SU-DHL-6 (cell line): ENCODE results near the gene DPF1.

ENCODE experiments used
- H2AFZ ChIP-seq: fragments of 200-600 bp; sonication (generic); 2 replicates; pipeline ENCODE4 v1.6.1; 2014; ENCODE audit warnings: low read depth, mild to moderate bottlenecking, moderate library complexity, mixed read lengths, antibody characterized with exemption, low read length; ENCODE audit not compliant: severe bottlenecking
- H3F3A ChIP-seq: fragments of 200-600 bp; shearing (Covaris generic); 2 replicates; pipeline ENCODE4 v1.6.0; 2016; ENCODE audit warnings: antibody characterized with exemption, mild to moderate bottlenecking; ENCODE audit not compliant: insufficient read depth
- H3K27ac ChIP-seq: fragments of 200-600 bp; sonication (generic); 2 replicates; pipeline ENCODE4 v1.5.1; 2016; ENCODE audit warnings: low read depth, mild to moderate bottlenecking, low read length, moderate library complexity, mixed read lengths
- H3K27me3 ChIP-seq: fragments of 200-600 bp; sonication (generic), shearing (Covaris generic); 2 replicates; pipeline ENCODE4 v1.6.0; 2014; ENCODE audit warnings: mild to moderate bottlenecking, low read length
- H3K36me3 ChIP-seq: fragments of 200-600 bp; sonication (generic); 2 replicates; pipeline ENCODE4 v1.6.1; 2014; ENCODE audit warnings: mild to moderate bottlenecking, low read length, mixed read lengths
- H3K4me2 ChIP-seq: fragments of 300-600, 200-600 bp; shearing (Covaris generic), sonication (generic); 2 replicates; pipeline ENCODE4 v1.6.0; 2014; ENCODE audit warnings: low read length, low read depth, mild to moderate bottlenecking; ENCODE audit not compliant: poor library complexity, severe bottlenecking
- H3K4me3 ChIP-seq: fragments of 200-600 bp; sonication (generic); 2 replicates; pipeline ENCODE4 v1.5.1; 2014; ENCODE audit warnings: antibody characterized with exemption, low read length, mild to moderate bottlenecking, mixed read lengths; ENCODE audit not compliant: insufficient read depth, poor library complexity, severe bottlenecking
- H3K79me2 ChIP-seq: fragments of 200-600 bp; sonication (generic); 2 replicates; pipeline ENCODE4 v1.6.1; 2014; ENCODE audit warnings: mild to moderate bottlenecking, low read length, moderate library complexity; ENCODE audit not compliant: insufficient read depth
- H3K9ac ChIP-seq: fragments of 200-600 bp; sonication (generic); 2 replicates; pipeline ENCODE4 v1.7.0; 2014; ENCODE audit warnings: mild to moderate bottlenecking, low read length
- H3K9me2 ChIP-seq: fragments of 200-600 bp; sonication (generic); replicated peaks from 2 replicates; pipeline ENCODE4 v1.6.1; 2014; ENCODE audit warnings: low read length; ENCODE audit not compliant: insufficient read depth
- H3K9me3 ChIP-seq: fragments of 200-600 bp; sonication (generic); 2 replicates; pipeline ENCODE4 v1.6.1; 2014; ENCODE audit warnings: low read length, mixed read lengths; ENCODE audit not compliant: insufficient read depth
- H4K20me1 ChIP-seq: fragments of 200-600 bp; sonication (generic); 2 replicates; pipeline ENCODE4 v1.6.1; 2014; ENCODE audit warnings: low read depth, mild to moderate bottlenecking, antibody characterized with exemption, low read length, moderate library complexity, mixed read lengths
- CTCF ChIP-seq: fragments of 200-600 bp; sonication (generic); IDR thresholded peaks from one replicate; pipeline ENCODE4 v1.5.1; 2017; ENCODE audit warnings: antibody characterized with exemption, mild to moderate bottlenecking, low read length, moderate library complexity; ENCODE audit not compliant: insufficient read depth, poor library complexity, severe bottlenecking
- EZH2phosphoT487 ChIP-seq: fragments of 200-600 bp; sonication (generic), shearing (Covaris generic); conservative IDR thresholded peaks from 2 replicates; pipeline ENCODE4 v1.6.1; 2018; ENCODE audit warnings: mild to moderate bottlenecking, antibody characterized with exemption, low read length, moderate library complexity, mixed read lengths

Gene DPF1

GRCh38 chr19:38210458-38210987 is 13.5 kb downstream of the DPF1 start:
- H3K27me3 ChIP-seq: no peaks in the 10 kb centered on the region
- H3K9ac ChIP-seq: no peak overlapping the region
- H3K9me2 ChIP-seq: no peaks in the 10 kb centered on the region
- no peak overlapping the region for H3K4me2 ChIP-seq
- no peak overlapping the region for H2AFZ ChIP-seq
- TF ChIP-seq EZH2phosphoT487: no peak
- TF ChIP-seq CTCF: no peak
- no peaks in the 10 kb centered on the region for H3K9me3 ChIP-seq
- H3K79me2 ChIP-seq: no peaks in the 10 kb centered on the region
- no peaks in the 10 kb centered on the region for H3K36me3 ChIP-seq
- H3K27ac ChIP-seq: no peak overlapping the region
- H3K4me3 ChIP-seq: no peak overlapping the region
- H4K20me1 ChIP-seq: peaks cover 5% of the 10 kb centered on the region; the same call in 1 of the 2 replicates
- 0 out of 2 replicates have a peak, but pooled peaks cover 8% of the 10 kb centered on the region for H3F3A ChIP-seq

- no peak overlapping the region for H3K9ac ChIP-seq
- H3K4me2 ChIP-seq: no peak overlapping the region
- H3K79me2 ChIP-seq: no peaks in the 10 kb centered on the region
- H3K9me3 ChIP-seq: no peaks in the 10 kb centered on the region
- no peak overlapping the region for H3K4me3 ChIP-seq
- TF ChIP-seq CTCF (no peak), EZH2phosphoT487 (no peak)
- H3K27ac ChIP-seq: no peak overlapping the region
- no peaks in the 10 kb centered on the region for H3K27me3 ChIP-seq
- no peaks in the 10 kb centered on the region for H3K9me2 ChIP-seq
- H2AFZ ChIP-seq: no peak overlapping the region
- H3F3A ChIP-seq: 0 out of 2 replicates have a peak, but pooled peaks cover 8% of the 10 kb centered on the region
- peaks cover 5% of the 10 kb centered on the region; the same call in 1 of the 2 replicates for H4K20me1 ChIP-seq
- H3K36me3 ChIP-seq: no peaks in the 10 kb centered on the region
Observed at GRCh38 chr19:38209671-38210457, 14.2 kb downstream of the DPF1 start.

GRCh38 chr19:38209152-38209551 is 14.9 kb downstream of the DPF1 start:
- Histone ChIP-seq H3K4me3 (no peak overlapping the region), H3K36me3 (no peaks in the 10 kb centered on the region), H3F3A (0 out of 2 replicates have a peak, but pooled peaks cover 8% of the 10 kb centered on the region), H4K20me1 (peaks cover 5% of the 10 kb centered on the region; the same call in 1 of the 2 replicates), H3K79me2 (no peaks in the 10 kb centered on the region), H3K9ac (no peak overlapping the region), H2AFZ (no peak overlapping the region), H3K27ac (no peak overlapping the region), H3K9me2 (no peaks in the 10 kb centered on the region), H3K4me2 (no peak overlapping the region), H3K27me3 (no peaks in the 10 kb centered on the region), H3K9me3 (no peaks in the 10 kb centered on the region)
- TF ChIP-seq CTCF: no peak
- no peak for TF ChIP-seq EZH2phosphoT487
